HG03066 (cell line): ENCODE data around the gene MS4A1.
"Not testable (repeated sequence)": the region's sequence is repeated elsewhere in the genome, so short reads cannot be mapped to it uniquely, and the experiment has no call there.

ENCODE experiments used
- ATAC-seq: cut with Tn5 transposase; IDR thresholded peaks from one replicate; pipeline ENCODE4 v1.9.1; 2021; ENCODE audit warnings: low read depth; ENCODE audit not compliant: unreplicated experiment

Gene MS4A1

GRCh38 chr11:60455531-60456042 lies at the start of gene MS4A1:
MS4A1 (plus strand) TSS chr11:60455847; CDS start chr11:60462375, 6,528 bp downstream.
- peak; percentile 80 for ATAC-seq

GRCh38 chr11:60420015-60420414 lies 35.6 kb upstream of the MS4A1 start:
- ATAC-seq, result no peak

- ATAC-seq, result no peak
Measured at GRCh38 chr11:60422609-60423008, 33.0 kb upstream of the MS4A1 start.

- ATAC-seq, result no peak
Measured at GRCh38 chr11:60428517-60428916, 27.1 kb upstream of the MS4A1 start.

- ATAC-seq, result no peak
Measured at GRCh38 chr11:60429272-60429671, 26.4 kb upstream of the MS4A1 start, which contains the start of gene MS4A5. MS4A5 (plus strand) TSS chr11:60429572; CDS start chr11:60429675, 103 bp downstream.

GRCh38 chr11:60431251-60431650 lies 24.4 kb upstream of the MS4A1 start:
- no peak for ATAC-seq

- no peak for ATAC-seq
Measured at GRCh38 chr11:60433401-60433800, 22.2 kb upstream of the MS4A1 start.

GRCh38 chr11:60447070-60447469 lies 8.6 kb upstream of the MS4A1 start:
- no peak for ATAC-seq

GRCh38 chr11:60447846-60448245 lies 7.8 kb upstream of the MS4A1 start:
- no peak for ATAC-seq

GRCh38 chr11:60451185-60451584 lies 4.5 kb upstream of the MS4A1 start:
- not testable (repeated sequence) for ATAC-seq

GRCh38 chr11:60454212-60454611 lies 1.4 kb upstream of the MS4A1 start:
- no peak for ATAC-seq

- ATAC-seq, result peak; percentile 41
Measured at GRCh38 chr11:60457576-60457975, 1.9 kb downstream of the MS4A1 start.

- no peak for ATAC-seq
Measured at GRCh38 chr11:60459345-60459744, 3.7 kb downstream of the MS4A1 start.

GRCh38 chr11:60468829-60469228 lies 13.2 kb downstream of the MS4A1 start:
- ATAC-seq, result no peak

GRCh38 chr11:60469723-60470122 lies 14.1 kb downstream of the MS4A1 start:
- no peak for ATAC-seq

- ATAC-seq, result no peak
Measured at GRCh38 chr11:60477035-60477445, 21.4 kb downstream of the MS4A1 start.

- ATAC-seq, result peak; percentile 49
Measured at GRCh38 chr11:60482361-60482760, 26.7 kb downstream of the MS4A1 start.

GRCh38 chr11:60485987-60486386 lies 30.3 kb downstream of the MS4A1 start:
- peak; percentile 94 for ATAC-seq

- ATAC-seq, result no peak
Measured at GRCh38 chr11:60492488-60493009, 36.9 kb downstream of the MS4A1 start, which contains the start of gene MS4A12. MS4A12 (plus strand) TSS chr11:60492778; CDS start chr11:60497319, 4,541 bp downstream.

- no peak for ATAC-seq
Measured at GRCh38 chr11:60493454-60493853, 37.8 kb downstream of the MS4A1 start.

GRCh38 chr11:60498399-60498798 lies 42.8 kb downstream of the MS4A1 start:
- ATAC-seq, result peak; percentile 45

GRCh38 chr11:60498853-60499252 lies 43.2 kb downstream of the MS4A1 start:
- peak; percentile 78 for ATAC-seq
